HG03045 (cell line): ENCODE results near the gene MTG1.
"Not testable (repeated sequence)": the region's sequence is repeated elsewhere in the genome, so short reads cannot be mapped to it uniquely, and the experiment has no call there.

Source experiments
- ATAC-seq: cut with Tn5 transposase; IDR thresholded peaks from one replicate; pipeline ENCODE4 v1.9.1; 2021; ENCODE audit warnings: mild to moderate bottlenecking, moderate library complexity; ENCODE audit not compliant: unreplicated experiment

The MTG1 gene

GRCh38 chr10:133377025-133377817 is 16.7 kb upstream of the MTG1 start:
- no peak for ATAC-seq

- ATAC-seq = no peak
These were observed 16.1 kb upstream of the MTG1 start for GRCh38 chr10:133377818-133378250.

- ATAC-seq = peak; percentile 42
These were observed 15.5 kb upstream of the MTG1 start for GRCh38 chr10:133378251-133379096.

GRCh38 chr10:133379152-133379800 is 14.7 kb upstream of the MTG1 start, which contains the start of gene PAOX:
TSS of gene PAOX (plus strand) at chr10:133379262. CDS start at chr10:133379317, 55 bp downstream.
- peak; percentile 54 for ATAC-seq

- ATAC-seq = no peak
These were observed 13.9 kb upstream of the MTG1 start for GRCh38 chr10:133379801-133380666.

GRCh38 chr10:133381036-133381435 is 12.9 kb upstream of the MTG1 start:
- no peak for ATAC-seq

- ATAC-seq = no peak
These were observed 10.4 kb upstream of the MTG1 start for GRCh38 chr10:133383551-133383950.

GRCh38 chr10:133384071-133384470 is 9.9 kb upstream of the MTG1 start:
- no peak for ATAC-seq

GRCh38 chr10:133385214-133385613 is 8.7 kb upstream of the MTG1 start:
- no peak for ATAC-seq

- not testable (repeated sequence) for ATAC-seq
These were observed 7.0 kb upstream of the MTG1 start for GRCh38 chr10:133386951-133387350.

GRCh38 chr10:133388236-133388972 is 5.6 kb upstream of the MTG1 start:
- ATAC-seq = peak; percentile 8

- peak; percentile 80 for ATAC-seq
These were observed 4.8 kb upstream of the MTG1 start for GRCh38 chr10:133388973-133389818.

GRCh38 chr10:133390597-133391248 is 3.2 kb upstream of the MTG1 start:
- ATAC-seq = no peak

GRCh38 chr10:133391249-133391635 is 2.7 kb upstream of the MTG1 start:
- ATAC-seq = no peak

GRCh38 chr10:133391761-133392518 is 2.0 kb upstream of the MTG1 start:
- ATAC-seq = no peak

- no peak for ATAC-seq
These were observed 425 bp upstream of the MTG1 start for GRCh38 chr10:133393401-133394063.

- no peak for ATAC-seq
These were observed 854 bp downstream of the MTG1 start for GRCh38 chr10:133394801-133395221.
